Measurements from ENCODE around the gene TRPV2.

DNA sequence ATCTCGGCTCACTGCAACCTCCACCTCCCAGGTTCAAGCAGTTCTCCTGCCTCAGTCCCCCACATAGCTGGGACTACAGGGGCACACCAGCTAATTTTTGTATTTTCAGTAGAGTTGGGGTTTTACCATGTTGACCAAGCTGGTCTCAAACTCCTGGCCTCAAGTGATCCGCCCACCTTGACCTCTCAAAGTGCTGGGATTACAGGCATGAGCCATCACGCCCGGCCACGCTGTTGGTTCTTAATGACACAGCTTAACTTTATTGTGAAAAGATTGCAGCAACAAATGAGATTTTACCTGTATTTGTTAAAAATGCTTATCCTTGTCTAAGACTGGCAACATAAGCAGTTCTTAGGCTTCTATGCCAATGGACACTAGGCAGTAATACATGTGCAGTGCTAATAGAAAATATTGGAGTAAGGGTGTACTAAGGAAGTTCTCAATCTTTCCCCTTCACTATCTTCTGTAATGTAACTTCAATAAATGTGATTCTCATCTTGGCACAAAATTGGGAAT, 31.5 kb upstream of the TRPV2 start:
- TF ChIP-seq, protein P1, sequence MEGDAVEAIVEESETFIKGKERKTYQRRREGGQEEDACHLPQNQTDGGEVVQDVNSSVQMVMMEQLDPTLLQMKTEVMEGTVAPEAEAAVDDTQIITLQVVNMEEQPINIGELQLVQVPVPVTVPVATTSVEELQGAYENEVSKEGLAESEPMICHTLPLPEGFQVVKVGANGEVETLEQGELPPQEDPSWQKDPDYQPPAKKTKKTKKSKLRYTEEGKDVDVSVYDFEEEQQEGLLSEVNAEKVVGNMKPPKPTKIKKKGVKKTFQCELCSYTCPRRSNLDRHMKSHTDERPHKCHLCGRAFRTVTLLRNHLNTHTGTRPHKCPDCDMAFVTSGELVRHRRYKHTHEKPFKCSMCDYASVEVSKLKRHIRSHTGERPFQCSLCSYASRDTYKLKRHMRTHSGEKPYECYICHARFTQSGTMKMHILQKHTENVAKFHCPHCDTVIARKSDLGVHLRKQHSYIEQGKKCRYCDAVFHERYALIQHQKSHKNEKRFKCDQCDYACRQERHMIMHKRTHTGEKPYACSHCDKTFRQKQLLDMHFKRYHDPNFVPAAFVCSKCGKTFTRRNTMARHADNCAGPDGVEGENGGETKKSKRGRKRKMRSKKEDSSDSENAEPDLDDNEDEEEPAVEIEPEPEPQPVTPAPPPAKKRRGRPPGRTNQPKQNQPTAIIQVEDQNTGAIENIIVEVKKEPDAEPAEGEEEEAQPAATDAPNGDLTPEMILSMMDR (conservative IDR thresholded peaks at IDR 0.05): no peak
- TF ChIP-seq ZFX (IDR thresholded peaks at IDR 0.05): no peak

Data from C4-2B (cell line).